OCI-LY7 (cell line): Measurements from ENCODE around the gene CDKAL1. TPM values are rescaled to one million over a fixed set of nuclear protein-coding genes. Genes with fewer than 3 reads are reported as not detected.
"Not testable (repeated sequence)": the region's sequence is repeated elsewhere in the genome, so short reads cannot be mapped to it uniquely, and the experiment has no call there.

Source experiments
- BruUV-seq: library from RNA; stranded (reverse); fragments of 400-500 nt; replicated peaks from 2 replicates; lab custom pipeline; 2021; lab: Mats Ljungman, UMichigan
- CTCF ChIA-PET: fragments of 300-600 bp; sonication (Branson Sonifier 250); formaldehyde crosslinking; loops from one replicate; lab custom pipeline; 2022; ENCODE audit warnings: antibody characterized with exemption; ENCODE audit not compliant: unreplicated experiment; lab: Charles Lee
- POLR2A ChIA-PET: fragments of 300-600 bp; sonication (Branson Sonifier 250); formaldehyde crosslinking; loops from one replicate; lab custom pipeline; 2022; ENCODE audit warnings: antibody characterized with exemption; lab: Charles Lee
- DNase-seq: peaks from one replicate; pipeline ENCODE4 v3.0.0-alpha.2; 2015; ENCODE audit warnings: low spot score
- H2AFZ ChIP-seq: fragments of 200-600 bp; sonication (generic), shearing (Covaris generic); 2 replicates; pipeline ENCODE4 v1.6.1; 2014; ENCODE audit warnings: mild to moderate bottlenecking, antibody characterized with exemption, low read length, moderate library complexity
- H3K27ac ChIP-seq: fragments of 200-600 bp; sonication (generic); 2 replicates; pipeline ENCODE4 v1.5.1; 2014; ENCODE audit warnings: mixed run types, low read depth, mild to moderate bottlenecking, moderate library complexity, low read length, inconsistent platforms; ENCODE audit not compliant: poor library complexity, severe bottlenecking
- H3K36me3 ChIP-seq: fragments of 200-600 bp; sonication (generic); 2 replicates; pipeline ENCODE4 v1.6.1; 2014; ENCODE audit warnings: mild to moderate bottlenecking, antibody characterized with exemption, low read length, moderate library complexity, mixed read lengths; ENCODE audit not compliant: insufficient read depth
- H3K4me1 ChIP-seq: fragments of 200-600 bp; sonication (generic); 2 replicates; pipeline ENCODE4 v1.5.1; 2014; ENCODE audit warnings: mild to moderate bottlenecking, low read length; ENCODE audit not compliant: insufficient read depth, poor library complexity, severe bottlenecking
- H3K4me2 ChIP-seq: fragments of 200-600 bp; sonication (generic); 2 replicates; pipeline ENCODE4 v1.6.1; 2014; ENCODE audit warnings: mild to moderate bottlenecking, low read length
- H3K4me3 ChIP-seq: fragments of 200-600 bp; sonication (generic); 2 replicates; pipeline ENCODE4 v1.5.1; 2014; ENCODE audit warnings: mild to moderate bottlenecking, low read depth, low read length; ENCODE audit not compliant: poor library complexity, severe bottlenecking
- H3K79me2 ChIP-seq: fragments of 200-600 bp; sonication (generic); 2 replicates; pipeline ENCODE4 v1.6.1; 2016; ENCODE audit warnings: low read depth, mild to moderate bottlenecking, low read length, moderate library complexity, mixed read lengths; ENCODE audit not compliant: insufficient read depth
- H3K9me2 ChIP-seq: fragments of 200-600 bp; sonication (generic); 2 replicates; pipeline ENCODE4 v1.6.1; 2016; ENCODE audit warnings: mild to moderate bottlenecking, low read length, mixed read lengths; ENCODE audit not compliant: insufficient read depth
- H3K9me3 ChIP-seq: fragments of 200-600 bp; sonication (generic); 2 replicates; pipeline ENCODE4 v1.6.1; 2014; ENCODE audit warnings: mild to moderate bottlenecking, mixed run types, low read length, mixed read lengths
- H4K20me1 ChIP-seq: fragments of 200-600 bp; sonication (generic); 2 replicates; pipeline ENCODE4 v1.6.1; 2014; ENCODE audit warnings: mild to moderate bottlenecking, antibody characterized with exemption, low read length, moderate library complexity, mixed read lengths; ENCODE audit not compliant: insufficient read depth
- CTCF ChIP-seq: fragments of 200-600 bp; sonication (generic); conservative IDR thresholded peaks from 2 replicates; pipeline ENCODE4 v1.5.1; 2014; ENCODE audit warnings: mild to moderate bottlenecking, antibody characterized with exemption, low read length, moderate library complexity, mixed read lengths
- EZH2phosphoT487 ChIP-seq: fragments of 200-600 bp; sonication (generic); IDR thresholded peaks from 2 replicates; pipeline ENCODE4 v1.6.1; 2018; ENCODE audit warnings: low read depth, borderline replicate concordance, mild to moderate bottlenecking, mixed run types, antibody characterized with exemption, low read length, moderate library complexity, mixed read lengths
- intact Hi-C: fragments of 100-400 bp; cut with micrococcal nuclease; formaldehyde crosslinking; loops from one replicate; pipeline ENCODE4 v1.10.0; 2022; ENCODE audit not compliant: unreplicated experiment
- total RNA-seq, 2 experiments: library from RNA; depleted of rRNA in 1 of 2; stranded (reverse); fragments of >200 nt in 1 of 2; shearing (Covaris generic) in 1 of 2; gene quantifications; 2 replicates each; pipeline ENCODE4 v1.2.3, GENCODE V29; 2014 to 2022

The CDKAL1 gene
- total RNA-seq, 2 experiments from 2014 or later: 19.9 to 21.1 TPM

- Histone ChIP-seq H2AFZ (no peak overlapping the region), H3K9me3 (no peaks in the 10 kb centered on the region), H3K4me1 (peaks cover 8% of the 10 kb centered on the region), H3K36me3 (no peaks in the 10 kb centered on the region), H3K4me2 (no peak overlapping the region), H3K9me2 (no peaks in the 10 kb centered on the region), H3K79me2 (no peaks in the 10 kb centered on the region), H4K20me1 (no peaks in the 10 kb centered on the region), H3K4me3 (no peak overlapping the region), H3K27ac (no peak overlapping the region)
- POLR2A ChIA-PET: no interaction called here
- BruUV-seq: no TSS peak
- CTCF ChIA-PET: no interaction called here
- DNase-seq: no peak
- TF ChIP-seq EZH2phosphoT487 (no peak), CTCF (no peak)
- intact Hi-C loops: no loop called here
These were observed 656.4 kb downstream of the CDKAL1 start for GRCh38 chr6:21190701-21191100.

- no peak overlapping the region for H3K27ac ChIP-seq
- CTCF ChIA-PET: no interaction called here
- no peak for DNase-seq
These were observed 659.7 kb downstream of the CDKAL1 start for GRCh38 chr6:21193790-21194475.

GRCh38 chr6:21195301-21195700 lies 661.0 kb downstream of the CDKAL1 start:
- intact Hi-C loops, CTCF ChIA-PET, DNase-seq, H3K79me2 ChIP-seq, H4K20me1 ChIP-seq, H2AFZ ChIP-seq, POLR2A ChIA-PET, H3K9me3 ChIP-seq, H3K4me2 ChIP-seq, H3K4me3 ChIP-seq, H3K36me3 ChIP-seq, H3K9me2 ChIP-seq, H3K27ac ChIP-seq, BruUV-seq: not testable (repeated sequence)
- peaks cover 12% of the 10 kb centered on the region for H3K4me1 ChIP-seq

More at GRCh38 chr6:21193790-21194475, 659.7 kb downstream of the CDKAL1 start:
- H3K4me3 ChIP-seq: no peak overlapping the region
- no peaks in the 10 kb centered on the region for H3K9me3 ChIP-seq
- H3K4me2 ChIP-seq: no peak overlapping the region
- POLR2A ChIA-PET: no interaction called here
- intact Hi-C loops: no loop called here
- H3K36me3 ChIP-seq: no peaks in the 10 kb centered on the region
- H3K79me2 ChIP-seq: no peaks in the 10 kb centered on the region
- no peaks in the 10 kb centered on the region for H4K20me1 ChIP-seq
- H2AFZ ChIP-seq: no peak overlapping the region
- TF ChIP-seq CTCF: no peak
- no TSS peak for BruUV-seq
- peaks cover 11% of the 10 kb centered on the region for H3K4me1 ChIP-seq
- no peaks in the 10 kb centered on the region for H3K9me2 ChIP-seq
